GM10266 (cell line): ENCODE measurements around the gene GRIP2.

ENCODE experiments used
- DNase-seq: peaks from one replicate; pipeline ENCODE4 v3.0.0; 2012; ENCODE audit errors: extremely low spot score
- TF ChIP-seq, protein P1 (sequence below): IDR thresholded peaks from 2 replicates; pipeline ENCODE4 v1.5.1; 2012; ENCODE audit warnings: mild to moderate bottlenecking, low read depth; ENCODE audit not compliant: control insufficient read depth, insufficient read depth; ENCODE audit errors: missing control alignments

Gene GRIP2

DNA sequence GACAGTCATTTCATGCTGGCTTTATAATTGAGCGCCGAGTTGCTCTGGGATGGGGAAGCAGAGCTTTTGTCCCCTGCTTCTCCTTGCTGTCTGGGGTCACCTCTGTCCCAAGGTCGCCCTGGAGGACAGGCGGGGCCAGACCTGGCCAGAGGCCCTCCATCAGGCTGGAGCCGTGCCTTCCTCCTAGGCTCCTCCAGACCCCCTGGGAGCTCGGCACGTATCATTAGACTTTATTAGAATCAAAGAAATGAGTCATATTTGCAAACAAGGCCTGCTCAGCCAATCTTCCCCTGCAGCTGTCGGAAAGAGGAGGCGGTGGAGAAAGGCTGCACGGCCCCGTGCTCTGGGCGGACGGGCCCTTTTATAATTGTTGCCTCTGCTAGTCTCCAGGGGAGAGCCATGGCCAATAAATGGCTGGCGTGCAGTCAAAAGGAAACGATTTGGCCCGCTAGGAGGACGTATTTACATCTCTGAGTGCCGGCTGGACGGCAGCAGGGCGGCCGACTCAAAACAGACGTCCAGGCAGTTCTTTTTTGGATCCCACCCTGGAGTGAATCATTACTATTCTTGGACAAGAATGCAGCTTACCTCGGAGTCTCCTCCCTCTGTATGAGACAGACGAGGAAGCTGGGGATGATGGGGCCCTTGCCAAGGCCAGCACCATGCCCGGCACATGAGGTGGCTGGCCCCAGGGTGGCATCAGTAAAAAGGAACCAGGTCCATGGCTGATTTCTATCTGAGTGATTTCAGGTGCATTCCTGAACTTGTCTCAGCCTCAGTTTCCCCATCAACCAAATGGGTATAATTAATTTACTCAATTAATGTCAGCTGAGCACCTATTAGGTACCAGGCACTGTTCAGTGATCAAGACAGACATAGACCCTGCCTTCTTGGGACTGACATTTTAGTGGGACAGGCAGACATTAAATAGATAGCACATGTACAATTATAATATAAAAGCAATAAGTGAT is 87.1 kb downstream of the GRIP2 start:
- TF ChIP-seq, protein P1, sequence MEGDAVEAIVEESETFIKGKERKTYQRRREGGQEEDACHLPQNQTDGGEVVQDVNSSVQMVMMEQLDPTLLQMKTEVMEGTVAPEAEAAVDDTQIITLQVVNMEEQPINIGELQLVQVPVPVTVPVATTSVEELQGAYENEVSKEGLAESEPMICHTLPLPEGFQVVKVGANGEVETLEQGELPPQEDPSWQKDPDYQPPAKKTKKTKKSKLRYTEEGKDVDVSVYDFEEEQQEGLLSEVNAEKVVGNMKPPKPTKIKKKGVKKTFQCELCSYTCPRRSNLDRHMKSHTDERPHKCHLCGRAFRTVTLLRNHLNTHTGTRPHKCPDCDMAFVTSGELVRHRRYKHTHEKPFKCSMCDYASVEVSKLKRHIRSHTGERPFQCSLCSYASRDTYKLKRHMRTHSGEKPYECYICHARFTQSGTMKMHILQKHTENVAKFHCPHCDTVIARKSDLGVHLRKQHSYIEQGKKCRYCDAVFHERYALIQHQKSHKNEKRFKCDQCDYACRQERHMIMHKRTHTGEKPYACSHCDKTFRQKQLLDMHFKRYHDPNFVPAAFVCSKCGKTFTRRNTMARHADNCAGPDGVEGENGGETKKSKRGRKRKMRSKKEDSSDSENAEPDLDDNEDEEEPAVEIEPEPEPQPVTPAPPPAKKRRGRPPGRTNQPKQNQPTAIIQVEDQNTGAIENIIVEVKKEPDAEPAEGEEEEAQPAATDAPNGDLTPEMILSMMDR: no peak
- DNase-seq: no peak

GRCh38 chr3:14451844-14452739 is 88.0 kb downstream of the GRIP2 start:
- no peak for DNase-seq
- TF ChIP-seq, protein P1: no peak

- TF ChIP-seq, protein P1: no peak
Observed at GRCh38 chr3:14450922-14451606, 89.1 kb downstream of the GRIP2 start.

GRCh38 chr3:14450506-14450905 is 89.6 kb downstream of the GRIP2 start:
- no peak for DNase-seq
- TF ChIP-seq, protein P1: no peak

More at GRCh38 chr3:14450922-14451606, 89.1 kb downstream of the GRIP2 start:
- DNase-seq: no peak

DNA sequence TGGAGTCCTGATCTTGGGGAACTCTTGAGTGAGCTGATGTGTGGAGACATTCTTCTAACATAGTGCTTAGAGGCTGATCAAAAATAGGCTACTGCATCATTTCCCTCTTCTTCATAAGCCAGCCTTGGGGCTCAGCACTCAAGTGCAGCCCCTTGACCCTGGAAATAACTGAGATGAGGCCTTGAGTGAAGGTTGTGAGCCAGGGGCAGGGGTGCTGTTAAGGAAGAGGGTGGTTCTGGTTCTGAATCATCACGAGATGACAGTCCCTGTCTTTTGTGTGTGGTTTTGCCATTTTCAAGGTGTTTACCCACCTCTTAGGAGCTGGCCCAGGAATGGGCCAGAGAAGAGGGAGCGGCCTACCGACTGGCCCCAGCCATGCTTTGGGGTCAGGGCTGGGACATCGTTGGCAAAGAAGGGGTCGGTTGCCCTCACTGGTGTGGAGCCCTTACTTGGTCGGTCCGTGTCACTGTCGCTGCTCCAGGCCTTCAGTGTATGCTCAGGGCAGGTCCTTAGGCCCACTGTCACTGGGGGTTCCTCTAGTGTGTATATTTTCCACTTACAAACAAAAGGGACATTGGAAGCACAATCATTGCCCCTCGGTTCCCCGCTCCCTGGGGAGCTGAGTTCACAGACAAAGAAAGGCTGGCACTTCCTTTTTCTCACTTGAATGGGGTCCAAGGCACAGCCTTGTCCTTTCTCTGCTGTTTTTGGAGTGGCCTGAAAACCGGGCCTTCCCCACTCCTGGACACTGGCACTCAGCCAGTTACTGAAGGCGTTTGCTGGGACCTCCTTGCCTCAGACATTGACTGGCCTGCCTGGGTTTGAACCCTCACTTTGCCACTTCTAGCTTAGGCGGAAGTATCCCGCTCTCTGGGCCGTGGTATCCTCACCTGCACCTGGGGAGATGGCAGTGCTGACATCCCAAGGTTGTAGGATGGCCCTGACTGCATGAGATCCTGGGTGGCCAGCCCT is 91.1 kb downstream of the GRIP2 start:
- TF ChIP-seq, protein P1: no peak
- DNase-seq: no peak

DNA sequence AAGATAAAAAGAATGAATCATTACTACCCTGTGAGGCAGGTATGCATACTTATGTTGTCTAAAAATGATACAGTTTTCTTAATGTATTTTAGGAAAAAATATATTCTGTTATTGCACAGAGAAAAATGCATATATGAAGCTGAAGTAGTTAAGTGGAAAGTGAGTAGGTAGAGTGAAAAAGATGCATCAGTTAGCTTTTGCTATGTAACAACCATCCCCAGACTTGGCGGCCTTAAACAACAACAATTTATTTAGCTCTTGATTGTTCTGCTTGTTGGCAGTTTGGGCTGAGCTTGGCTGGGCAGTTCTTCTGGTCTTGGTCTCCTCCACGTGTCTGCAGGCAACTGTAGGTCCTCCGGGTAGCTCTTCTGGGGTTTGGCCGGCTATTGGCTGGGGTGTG is 92.1 kb downstream of the GRIP2 start:
- TF ChIP-seq, protein P1: no peak

More for the DNA sequence above, 92.1 kb downstream of the GRIP2 start:
- DNase-seq: no peak
